NCI-H69 (cell line): ENCODE measurements around the gene FAM240B.
A peak's percentile ranks its signal among the peaks of the same experiment; 100 is the strongest.

Experiments used
- DNase-seq: peaks from one replicate; lab custom pipeline; 2025; lab: John Stamatoyannopoulos, UW

Gene FAM240B

DNA sequence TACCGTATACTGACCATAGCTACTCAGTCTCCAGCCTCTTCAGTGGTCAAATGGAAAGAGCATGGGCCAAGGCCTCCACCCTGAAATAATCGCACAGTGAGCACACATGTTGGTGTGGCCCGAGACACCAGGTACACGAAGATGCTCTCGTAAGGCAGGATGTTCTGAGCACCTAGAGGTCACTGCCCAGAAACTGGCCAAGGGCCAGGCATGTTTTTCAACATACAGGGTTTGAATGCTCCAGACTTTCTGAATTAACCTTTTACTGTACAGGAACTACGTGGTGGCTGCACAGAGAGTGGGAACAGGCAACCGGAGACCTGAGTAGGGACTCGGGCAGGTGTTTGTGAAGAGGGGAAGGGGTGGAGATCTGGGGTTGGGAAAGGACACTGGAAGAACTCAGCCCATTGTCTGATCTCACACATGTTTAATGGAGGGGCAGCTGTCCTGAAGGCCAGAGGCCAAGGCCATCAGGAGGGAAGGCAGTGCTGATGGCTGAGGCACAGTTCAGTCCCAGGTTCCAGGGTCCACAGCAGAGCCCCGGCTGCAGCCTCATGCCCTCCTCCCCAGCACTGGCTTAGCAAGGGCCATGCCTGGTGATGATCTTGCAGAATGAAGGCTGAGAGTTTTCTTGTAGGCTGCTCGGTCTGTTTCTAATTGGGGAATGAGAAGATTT is 51.0 kb downstream of the FAM240B start:
- DNase-seq: no peak

DNA sequence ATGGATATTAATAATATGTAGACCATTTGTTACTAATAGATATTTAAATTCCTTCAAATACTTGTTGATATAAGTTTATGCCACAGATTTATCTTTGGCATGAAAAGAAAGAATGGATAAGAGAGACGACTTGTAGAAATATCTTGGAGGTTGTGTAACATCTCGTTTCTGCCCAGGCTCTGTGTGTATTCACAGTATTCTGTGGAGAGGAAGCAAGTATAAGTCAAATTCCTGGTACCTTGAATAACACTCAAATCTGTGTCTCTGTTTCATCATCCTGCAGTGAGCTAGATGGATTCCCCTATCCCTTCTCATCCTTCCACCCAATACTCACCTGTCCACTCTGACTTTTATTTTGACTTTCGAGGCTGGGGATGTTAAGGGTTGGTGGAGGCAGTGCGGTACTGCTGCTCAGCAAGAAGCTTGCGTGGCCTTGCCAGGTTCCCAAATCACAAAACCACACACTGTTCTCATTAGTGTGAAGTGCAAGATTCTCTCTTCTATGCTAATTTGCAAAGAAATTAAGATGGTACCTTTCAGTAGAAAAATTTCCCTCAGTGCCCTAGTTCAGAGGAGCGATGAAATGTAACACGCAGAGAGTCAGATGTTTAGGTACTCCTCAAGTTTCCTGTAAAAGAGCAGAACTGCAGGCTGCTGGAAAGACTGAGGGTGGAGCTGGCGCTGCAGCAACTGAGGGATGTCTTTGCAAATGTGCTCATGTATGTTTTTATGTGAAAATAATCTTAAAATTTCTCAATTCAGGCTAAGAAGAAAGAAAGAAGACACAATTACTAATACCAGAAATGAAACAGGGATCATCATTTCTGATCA is 57.0 kb downstream of the FAM240B start:
- DNase-seq: peak; percentile 39

DNA sequence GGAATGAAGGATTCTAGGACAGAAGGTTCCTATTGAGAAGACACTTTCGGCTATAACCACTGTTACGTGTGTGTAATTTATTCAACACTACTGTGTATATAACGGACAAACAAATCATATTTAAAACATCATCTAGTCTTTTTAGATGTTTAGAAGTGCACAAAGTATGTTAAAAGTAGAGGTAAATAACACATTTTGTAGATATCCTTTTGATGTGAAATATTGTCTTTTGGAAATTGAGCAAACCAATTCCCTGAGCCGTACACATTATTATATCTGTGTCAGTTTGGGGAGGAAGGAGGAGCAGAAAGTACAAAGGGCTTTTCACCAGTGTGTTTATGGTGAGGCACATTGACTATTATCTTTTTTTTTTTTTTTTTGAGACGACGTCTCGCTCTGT is 60.4 kb downstream of the FAM240B start:
- DNase-seq: no peak

DNA sequence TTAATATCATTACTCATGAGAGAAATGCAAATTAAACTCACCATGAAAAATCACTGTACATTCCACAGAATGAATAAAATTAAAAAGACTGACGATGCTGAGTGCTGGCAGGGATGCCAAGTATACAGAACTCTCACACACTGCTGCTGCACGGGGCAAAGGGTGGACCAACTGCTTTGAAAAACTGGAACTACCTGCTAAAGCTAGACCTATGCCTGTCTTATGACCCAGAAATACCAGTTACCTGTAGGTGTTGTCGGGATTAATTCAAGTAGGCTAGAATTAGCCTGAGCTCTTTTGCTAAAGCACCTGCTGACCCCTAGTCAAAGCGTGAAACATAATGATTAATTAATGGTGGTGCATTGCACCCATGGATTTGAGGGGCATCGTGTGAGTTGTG is 63.0 kb downstream of the FAM240B start:
- DNase-seq: no peak

DNA sequence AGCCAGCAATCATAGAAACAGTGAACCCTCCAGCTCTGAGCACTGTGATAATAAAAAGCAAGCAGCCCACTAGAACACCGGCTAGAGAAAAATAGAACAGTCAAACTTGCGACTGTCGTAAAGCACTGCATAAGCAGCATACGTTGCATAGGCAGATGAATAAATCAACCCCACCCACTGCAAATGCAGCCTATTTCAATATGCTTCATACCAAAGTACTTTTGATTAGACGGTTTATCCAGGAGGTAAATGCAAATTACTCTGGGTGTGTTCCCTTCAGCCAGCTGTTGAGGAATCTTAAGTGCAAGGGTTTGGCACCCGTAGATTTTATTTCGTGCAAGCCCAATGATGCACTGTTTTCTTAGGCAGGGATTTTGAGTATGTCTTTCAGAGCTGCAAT is 67.4 kb downstream of the FAM240B start:
- no peak for DNase-seq

DNA sequence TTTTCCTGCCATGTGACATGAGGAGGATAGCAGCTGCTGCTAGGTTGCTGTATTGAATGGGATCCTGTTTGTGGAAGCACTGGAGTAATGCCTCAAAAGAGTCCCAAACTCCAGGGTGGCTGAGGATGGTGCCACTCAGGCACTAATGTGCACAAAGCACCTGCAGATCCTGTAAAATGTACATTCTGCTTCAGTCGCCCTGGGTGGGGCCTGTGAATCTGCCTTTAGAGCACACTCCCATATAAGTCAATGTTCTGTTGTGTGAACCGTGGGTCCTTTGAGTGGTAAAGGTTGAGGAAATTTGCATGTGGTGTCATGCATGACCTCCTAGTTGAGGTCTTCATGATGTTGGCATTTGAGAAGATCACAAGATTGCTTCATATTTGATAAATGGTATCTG is 67.9 kb downstream of the FAM240B start:
- DNase-seq: no peak

DNA sequence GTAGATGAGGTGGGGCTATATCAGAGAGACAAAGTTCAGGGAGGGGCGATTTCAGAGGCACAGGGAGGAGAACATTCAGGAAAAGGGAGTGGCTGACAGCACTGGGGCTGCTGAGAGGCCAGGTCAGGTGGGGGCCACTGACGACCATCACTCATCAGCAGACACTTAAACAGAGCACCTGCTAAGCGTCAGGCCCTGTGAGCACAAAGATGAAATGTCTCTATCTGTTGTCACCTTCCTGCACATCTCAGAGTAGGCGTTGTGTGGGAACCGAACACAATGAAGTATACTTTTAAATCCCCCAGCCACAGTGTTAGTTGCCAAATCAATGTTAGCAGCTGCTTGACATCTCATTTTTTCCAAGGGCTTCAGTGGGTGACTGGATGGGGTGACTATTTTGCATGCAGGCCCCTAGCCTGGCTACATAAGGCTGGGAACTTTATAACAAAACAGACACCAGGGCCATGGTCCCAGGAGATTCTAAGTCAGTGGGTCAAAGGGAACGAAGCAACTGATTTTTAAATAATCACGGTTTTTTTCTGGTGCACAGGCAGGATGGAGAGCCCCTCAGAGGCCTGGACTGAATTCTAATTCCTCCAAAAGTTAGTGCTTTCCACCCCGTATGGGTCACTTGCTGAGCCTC is 68.4 kb downstream of the FAM240B start:
- DNase-seq: no peak

DNA sequence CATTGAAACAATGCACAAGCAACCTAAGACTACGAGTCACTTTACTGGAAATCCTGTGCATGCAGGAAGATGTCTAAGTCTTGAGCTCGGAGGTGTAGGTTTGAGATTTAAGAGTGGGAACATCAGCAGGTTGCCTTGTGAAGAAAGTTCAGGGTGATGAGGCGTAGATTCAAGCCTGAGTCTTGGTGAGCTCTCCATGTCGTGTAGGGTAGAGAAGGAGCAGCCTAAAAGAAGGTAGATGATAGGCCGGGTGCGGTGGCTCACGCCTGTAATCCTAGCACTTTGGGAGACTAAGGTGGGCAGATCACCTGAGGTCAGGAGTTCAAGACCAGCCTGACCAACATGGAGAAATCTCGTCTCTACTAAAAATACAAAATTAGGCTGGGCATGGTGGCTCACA is 69.4 kb downstream of the FAM240B start:
- no peak for DNase-seq

DNA sequence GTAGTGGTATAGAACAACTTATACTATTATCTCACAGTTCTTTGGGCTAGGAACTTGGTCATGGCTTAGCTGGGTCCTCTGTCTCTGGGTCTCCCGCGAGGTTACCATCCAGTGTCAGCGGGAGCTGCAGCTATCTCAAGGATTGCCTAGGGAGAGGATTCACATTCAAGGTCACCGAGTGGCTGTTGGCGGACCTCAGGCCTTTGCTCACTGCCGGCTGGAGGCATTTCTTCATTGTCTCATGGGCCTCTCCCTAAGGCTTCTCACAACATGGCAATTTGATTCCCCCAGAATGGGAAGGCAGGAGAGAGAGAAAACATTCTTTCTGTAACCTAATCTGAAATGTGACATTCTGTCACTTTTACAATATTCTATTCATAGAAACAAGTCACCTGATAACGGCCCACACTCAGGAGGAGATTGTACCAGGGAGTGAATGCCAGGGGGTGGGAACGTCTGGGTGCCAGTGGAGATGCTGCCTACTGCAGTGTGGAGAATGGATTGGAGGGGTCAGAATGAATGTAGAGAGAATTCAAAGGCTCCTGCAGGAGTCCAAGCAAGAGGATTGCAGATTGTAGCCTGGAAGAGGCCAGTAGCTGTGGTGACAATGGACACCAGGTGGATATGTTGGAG is 70.1 kb downstream of the FAM240B start:
- DNase-seq: no peak

DNA sequence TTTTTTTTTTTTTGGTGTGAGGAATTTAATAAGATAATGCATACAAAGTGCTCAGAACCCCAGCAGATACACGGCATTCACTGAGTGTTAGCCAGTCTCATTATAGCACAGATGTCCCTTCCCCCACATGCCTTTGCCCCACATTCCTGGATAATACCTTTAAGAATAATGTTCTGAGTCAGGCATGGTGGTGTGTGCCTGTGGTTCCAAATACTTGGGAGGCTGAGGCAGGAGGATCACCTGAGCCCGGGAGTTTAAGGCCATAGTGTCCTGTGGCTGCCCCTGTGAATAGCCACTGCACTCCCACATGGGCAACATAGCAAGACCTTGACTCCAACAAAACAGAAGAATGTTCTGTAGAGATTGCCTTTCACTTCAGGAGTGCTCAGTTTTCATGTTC is 75.3 kb downstream of the FAM240B start:
- DNase-seq: no peak
